CD1c-positive myeloid dendritic cell (primary cell): ENCODE measurements around the gene IL25.
"Not testable (repeated sequence)": the region's sequence is repeated elsewhere in the genome, so short reads cannot be mapped to it uniquely, and the experiment has no call there.

Experiments used
- DNase-seq: peaks from one replicate; pipeline ENCODE4 v3.0.0-alpha.2; 2016; ENCODE audit errors: extremely low spot score

The IL25 gene

DNA sequence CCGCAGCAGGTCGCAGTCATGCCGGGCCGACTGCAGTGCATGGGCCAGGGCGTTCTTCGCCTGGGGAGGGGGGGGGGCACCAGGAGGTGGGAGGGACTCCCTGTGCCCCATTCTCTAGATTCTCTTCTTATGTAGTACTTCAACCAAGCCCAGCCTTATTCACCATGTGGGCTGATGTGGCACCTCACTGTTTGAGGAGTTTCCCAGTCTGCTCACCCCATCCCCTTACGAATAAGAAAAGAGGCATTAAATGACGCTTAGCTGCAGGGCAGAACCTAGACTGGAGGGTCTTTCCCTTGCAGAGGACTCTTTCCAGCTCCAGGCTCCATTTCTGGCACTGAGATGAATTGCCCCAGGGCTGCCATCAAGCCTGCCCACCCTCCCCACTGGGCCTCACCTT lies 16.4 kb downstream of the IL25 start:
- no peak for DNase-seq

DNA sequence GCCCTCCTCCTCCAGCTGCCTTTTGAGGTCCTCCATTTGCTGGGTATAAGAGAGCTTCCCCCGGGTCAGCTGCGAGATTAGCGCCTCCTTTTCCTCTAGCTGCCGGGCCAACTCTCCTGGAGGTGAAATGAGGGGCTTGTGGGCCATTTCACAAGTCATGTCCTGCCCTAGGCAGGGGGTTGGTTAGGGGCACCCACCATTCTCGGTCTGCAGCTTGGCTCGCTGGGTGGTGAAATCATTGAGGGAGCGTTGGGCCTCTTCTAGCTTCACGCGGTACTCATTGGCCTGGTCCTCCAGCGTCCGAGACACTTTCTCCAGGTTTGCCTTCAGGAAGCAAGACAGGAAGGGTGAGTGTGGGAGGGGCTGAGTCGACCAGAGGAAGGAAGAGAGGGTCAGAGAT lies 16.8 kb downstream of the IL25 start:
- no peak for DNase-seq

DNA sequence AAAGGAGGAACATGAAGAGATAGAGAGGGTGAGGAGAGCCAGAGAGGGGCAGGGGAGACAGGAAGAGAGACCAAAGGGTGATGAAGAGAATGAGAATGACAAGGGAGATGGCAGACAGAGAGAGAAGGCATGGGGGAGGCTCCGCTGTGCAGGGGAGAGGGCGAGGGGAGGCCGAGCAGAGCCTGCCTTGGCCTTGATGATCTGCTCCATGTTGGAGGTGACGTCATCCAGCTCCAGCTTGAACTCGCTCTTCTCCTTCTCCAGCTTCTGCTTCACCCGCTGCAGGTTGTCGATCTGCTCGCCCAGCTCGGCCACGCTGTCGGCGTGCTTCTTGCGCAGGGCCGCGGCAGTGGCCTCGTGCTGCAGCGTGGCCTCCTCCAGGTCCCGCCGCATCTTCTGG lies 17.3 kb downstream of the IL25 start:
- DNase-seq: not testable (repeated sequence)

DNA sequence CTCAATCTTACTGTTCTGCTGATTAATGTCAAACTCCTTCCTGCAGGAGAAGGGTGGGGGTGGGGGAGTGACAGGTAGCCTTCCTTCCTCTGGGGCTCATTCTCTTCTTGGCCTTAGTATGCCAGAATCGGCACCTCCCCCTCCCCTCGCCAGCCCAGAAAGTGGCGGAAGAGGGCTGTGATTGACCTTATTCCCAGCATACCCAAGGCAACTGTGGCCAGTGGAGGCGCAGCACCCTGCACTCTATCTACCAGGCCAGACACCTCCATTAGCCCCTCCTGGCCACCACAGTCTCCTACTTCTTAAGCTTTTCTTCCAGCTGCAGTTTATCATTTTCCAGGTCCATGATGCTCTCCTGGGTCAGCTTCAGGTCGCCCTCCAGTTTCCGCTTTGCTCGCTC lies 20.0 kb downstream of the IL25 start:
- no peak for DNase-seq

DNA sequence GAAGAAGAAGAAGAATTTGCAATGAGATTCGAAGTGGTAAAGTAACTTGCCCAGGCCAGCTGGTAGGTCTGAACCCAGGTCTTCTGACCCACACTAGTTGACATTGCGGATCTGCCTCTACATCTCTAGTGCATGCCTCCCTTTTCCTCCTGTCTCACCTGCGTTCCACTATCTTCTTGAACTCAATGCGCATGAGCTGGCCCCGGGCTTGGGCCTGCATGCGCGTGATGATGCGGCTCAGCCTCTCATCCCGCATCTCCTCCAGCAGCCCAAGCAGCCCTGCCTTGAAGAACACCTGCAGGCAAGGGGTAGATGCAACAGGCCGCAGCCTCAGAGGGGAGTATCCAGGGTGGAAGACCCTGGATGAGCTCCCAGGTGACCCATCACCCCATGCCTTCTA lies 23.5 kb downstream of the IL25 start:
- no peak for DNase-seq

DNA sequence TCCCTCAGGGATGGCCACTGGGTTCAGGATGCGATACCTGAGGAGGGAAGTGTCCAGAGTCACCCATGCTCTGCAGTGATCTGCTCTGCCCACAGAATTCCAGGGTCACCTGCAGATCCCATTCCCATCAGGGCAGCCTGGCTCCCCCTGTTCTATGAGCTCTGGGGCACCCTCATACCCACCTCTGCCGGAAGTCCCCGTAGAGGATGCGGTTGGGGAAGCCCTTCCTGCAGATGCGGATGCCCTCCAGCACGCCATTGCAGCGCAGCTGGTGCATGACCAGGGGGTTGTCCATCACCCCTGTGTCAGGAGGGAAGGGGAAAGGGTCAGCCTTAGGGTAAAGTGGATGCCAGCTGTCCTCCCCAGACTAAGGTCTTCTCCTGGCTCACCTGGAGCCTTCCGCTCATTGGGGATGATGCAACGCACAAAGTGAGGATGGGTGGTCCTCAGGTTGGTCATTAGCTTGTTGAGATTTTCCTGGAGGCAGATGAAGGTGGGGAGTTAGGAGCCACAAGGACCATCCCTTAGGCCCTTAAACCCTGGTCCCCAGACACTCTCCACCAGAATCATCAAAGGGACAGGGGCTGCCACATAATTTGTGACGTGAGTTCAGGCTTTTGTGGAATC lies 24.3 kb downstream of the IL25 start:
- no peak for DNase-seq

DNA sequence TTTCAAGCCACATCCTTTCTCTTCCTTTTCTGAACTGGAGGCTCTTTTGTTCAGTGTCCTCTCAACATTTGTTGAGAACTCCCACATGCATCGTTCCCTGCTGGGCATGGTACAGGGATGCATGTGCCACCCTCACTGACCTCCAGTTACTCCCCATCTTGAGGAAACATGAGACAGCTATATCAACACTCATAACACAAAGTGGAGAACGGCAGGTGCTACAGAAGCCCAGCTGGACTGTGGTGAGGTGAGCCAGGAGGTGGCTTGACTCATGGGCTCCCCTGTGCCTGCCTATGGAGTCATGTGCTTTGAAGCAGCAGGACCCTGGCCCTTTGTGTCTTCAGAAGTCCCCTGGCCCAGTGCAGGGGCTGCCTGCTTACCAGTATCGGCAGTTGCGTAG lies 25.7 kb downstream of the IL25 start:
- no peak for DNase-seq

DNA sequence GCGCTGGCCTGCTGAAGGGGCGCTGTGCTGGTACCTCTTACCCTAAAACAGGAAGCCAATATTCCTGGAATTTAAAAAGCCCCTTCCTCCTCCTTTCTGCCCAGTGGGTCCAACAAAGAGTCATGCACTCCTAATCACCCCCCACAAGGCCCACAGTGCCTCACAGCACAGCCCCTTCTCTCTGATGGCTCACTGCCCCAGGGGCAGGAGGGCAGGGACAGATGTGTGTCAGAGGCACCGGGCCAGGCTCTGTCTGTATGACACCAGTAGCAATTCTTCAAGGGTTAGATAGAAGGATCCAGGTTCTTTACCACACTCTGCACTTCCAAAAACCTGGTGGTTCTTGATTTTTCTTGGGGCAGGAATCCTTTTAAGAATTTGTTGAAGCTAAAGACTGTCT lies 26.5 kb downstream of the IL25 start:
- DNase-seq: no peak

DNA sequence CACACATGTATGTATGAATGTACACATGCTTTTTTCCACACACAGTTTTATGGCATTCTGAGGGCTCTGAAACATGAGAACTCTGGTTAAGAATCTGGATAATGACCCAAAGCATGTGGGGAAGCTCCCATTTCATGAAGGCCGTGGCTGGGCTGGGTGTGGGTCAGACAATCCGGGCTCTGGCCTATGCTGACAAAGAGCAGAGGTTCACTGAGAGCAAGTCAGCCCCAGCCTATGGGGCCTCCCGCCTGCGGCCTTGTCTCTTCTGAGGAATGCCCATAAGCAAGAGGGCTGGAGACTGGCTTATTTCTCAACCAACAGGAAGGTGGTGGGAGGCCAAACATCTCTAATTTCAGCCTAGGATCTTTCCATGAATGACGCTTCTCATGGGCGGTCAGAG lies 27.0 kb downstream of the IL25 start:
- no peak for DNase-seq

DNA sequence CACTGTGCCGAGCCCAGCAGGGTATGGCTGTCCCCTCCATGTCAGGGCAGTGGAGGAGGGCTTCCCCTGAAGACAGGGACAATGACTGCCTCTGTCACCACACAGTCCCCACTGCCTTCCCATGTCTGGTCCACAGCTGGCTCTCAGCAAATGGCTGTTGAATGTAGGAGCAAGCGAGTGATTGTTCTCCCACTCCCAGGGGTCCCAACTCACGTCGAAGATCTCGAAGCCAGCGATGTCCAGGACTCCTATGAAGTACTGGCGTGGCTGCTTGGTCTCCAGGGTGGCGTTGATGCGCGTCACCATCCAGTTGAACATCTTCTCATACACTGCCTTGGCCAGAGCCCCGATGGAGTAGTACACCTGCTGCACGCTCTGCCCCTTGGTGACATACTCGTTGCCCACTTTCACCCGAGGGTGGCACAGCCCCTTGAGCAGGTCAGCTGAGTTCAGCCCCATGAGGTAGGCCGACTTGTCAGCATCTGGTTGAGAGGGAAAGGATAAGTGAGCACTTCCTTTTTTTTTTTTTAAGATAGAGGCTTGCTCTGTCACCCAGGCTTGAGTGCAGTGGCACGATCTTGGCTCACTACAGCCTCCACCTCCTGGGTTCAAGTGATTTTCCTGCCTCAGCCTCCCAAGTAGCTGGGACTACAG lies 28.0 kb downstream of the IL25 start:
- not testable (repeated sequence) for DNase-seq

DNA sequence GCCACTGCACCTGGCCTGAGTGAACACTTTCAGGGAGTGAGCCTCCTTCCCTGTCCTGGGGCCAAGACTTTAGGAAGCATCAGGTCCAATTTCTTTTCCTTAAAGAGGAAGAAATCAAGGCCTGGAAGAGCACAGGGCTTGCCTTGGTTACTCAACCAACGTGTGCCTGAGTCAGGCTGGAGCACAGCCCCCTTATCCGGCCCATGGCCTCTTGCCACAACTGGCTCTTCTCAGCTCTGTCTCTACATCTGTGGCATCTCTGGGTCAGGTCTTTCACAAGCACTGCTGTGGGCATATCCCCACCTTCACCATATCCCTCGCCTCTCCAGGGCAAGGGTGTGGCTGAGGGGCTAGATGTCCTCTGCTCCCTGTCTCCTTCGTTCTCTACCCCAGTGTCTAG lies 28.7 kb downstream of the IL25 start:
- no peak for DNase-seq

DNA sequence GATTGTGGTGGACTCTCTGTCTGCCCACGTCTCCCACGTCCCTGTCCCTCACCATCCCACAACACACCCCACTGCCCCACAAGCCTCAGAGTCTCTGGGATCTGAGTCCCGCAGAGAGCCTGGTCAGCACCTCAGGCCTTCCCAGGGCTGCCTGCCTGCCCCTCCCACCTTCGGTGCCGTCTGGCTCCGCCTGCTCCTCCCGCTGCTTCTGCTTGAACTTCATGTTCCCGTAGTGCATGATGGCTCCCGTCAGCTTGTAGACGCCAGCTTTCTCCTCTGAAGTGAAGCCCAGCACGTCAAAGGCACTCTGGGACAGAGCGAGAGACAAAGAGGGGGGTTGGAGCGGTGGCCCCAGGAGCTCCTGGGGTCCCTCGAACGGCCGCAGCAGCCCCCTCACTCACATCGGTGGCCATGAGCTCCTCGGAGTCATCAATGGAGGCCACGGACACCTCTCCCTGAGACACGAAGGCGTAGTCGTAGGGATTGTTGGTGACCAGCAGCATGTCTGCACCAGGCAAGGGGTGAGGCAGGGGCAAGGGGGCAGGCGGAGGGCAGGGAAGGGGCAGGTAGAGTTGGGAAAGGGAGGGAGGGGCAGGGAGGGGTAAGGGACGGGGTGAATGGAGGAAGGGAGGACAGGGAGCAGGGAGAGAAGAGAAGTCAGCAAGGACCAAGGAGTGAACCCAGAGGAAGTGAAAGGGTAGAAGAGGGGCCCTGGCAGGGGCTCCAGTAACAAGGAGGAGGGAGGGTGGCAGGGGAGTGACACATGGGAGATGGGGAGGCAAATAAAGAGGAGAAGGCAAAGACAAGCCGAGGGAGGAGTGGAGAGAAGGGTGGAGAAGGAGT lies 29.9 kb downstream of the IL25 start:
- DNase-seq: no peak

DNA sequence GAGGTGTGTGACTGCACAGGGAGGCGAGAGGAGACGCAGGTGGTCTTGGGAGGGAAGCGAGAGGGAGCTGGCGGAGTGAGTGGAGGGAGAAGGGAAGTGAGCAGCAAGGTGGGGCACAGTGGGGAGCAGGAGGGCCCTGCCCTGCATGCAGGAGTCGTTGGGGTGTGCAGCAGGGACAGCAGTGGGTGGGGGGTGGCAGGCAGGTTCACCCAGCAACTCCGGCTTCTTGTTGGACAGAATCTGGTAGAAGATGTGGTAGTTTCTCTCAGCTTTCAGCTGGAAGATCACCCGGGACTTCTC lies 30.5 kb downstream of the IL25 start:
- no peak for DNase-seq

DNA sequence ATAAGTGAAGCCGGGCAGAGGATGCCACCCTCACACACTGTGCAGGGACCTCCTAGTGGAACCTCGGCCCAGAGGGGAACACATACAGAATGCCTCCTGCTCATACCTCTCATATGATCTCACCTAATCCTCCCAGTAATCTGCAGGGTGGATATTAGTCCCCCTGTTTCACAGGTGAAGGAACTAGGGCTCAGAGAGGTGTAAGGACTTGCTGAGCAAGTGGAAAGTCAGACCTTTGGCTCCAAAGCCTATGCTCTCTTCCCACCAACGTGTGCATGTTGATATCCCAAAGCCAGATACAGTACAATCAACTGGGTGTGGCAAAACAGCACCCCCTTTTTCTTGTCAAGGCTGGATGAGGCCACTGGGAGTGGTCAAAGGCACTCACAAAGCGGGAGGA lies 31.3 kb downstream of the IL25 start:
- no peak for DNase-seq

DNA sequence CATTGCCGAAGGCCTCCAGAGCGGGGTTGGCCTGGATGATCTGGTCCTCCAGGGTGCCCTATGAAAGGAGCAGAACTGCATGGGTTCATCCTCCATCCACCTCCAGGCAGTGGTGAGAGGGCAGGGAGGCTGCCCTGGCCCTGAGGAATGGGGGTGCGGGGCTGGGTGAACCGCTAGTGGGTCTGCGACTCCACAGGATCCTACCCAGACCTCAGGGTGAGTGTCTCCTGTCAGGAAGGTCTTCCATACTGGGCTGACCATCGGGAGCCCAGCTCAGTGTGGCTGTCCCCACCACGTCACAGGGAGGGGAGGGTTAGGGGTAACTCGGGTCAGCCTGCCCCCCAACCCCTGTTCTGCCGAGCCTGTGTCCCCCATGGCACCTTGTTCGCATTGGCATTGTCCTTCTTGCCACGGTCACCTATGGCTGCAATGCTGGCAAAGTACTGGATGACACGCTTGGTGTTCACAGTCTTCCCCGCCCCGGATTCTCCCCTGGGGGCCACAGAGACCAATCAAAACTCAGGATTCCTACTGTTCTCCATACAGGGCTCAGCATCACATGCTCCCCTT lies 31.8 kb downstream of the IL25 start:
- DNase-seq: no peak

DNA sequence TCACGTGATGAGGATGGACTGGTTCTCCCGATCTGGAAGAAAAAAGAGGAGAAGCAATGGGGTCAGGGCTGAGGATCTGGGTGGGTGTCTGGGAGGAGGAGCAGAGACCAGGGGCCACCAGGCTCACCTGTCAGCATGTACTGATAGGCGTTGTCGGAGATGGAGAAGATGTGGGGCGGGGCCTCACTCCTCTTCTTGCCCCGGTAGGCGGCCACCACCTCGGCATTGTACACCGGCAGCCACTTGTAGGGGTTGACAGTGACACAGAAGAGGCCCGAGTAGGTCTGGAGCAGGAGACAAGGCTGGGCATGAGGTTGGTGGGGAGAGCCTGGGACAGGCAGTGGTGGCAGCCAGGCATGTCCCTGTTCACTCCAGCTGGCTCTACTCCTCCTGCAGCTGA lies 32.5 kb downstream of the IL25 start:
- no peak for DNase-seq

DNA sequence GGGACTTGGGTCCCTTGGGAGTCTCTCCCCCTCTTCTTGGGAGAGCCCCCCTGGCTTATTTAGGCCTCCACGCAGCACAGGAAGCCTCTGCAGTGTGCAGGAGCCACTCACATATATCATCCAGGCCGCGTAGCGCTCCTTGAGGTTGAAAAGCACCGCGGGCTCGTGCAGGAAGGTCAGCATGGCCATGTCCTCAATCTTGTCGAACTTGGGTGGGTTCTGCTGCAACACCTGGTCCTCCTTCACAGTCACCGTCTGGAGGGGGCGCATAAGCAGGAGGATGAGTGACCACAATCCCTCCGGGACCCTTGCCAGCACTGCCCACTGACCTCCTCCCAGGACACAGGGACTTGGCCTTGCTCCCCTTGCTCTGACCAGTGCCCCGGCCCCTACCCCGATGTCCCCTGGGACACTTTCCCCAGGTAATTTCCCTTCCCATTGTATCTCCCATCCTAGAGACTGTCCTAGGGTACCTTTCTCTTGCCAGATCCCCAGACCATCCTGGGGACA lies 33.0 kb downstream of the IL25 start:
- no peak for DNase-seq

DNA sequence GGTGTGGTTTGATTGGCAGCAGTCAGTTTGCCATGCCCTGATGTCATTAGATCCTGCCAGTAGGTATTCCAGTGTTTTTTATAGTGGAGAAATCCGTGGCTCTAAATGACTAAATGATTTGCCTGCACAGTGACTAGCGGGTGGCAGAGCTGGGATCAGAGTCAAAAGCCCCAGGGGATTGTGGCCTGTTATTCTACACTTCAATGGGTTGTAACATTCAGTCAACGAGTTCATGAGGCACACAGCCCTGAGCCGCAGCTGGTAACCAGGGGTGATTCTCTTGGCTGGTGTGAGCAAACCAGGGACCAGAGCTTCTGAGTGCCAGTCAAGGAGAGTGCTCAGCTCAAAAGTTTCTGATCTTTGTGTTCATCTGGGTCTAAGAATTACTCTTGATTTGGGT lies 33.6 kb downstream of the IL25 start:
- no peak for DNase-seq

DNA sequence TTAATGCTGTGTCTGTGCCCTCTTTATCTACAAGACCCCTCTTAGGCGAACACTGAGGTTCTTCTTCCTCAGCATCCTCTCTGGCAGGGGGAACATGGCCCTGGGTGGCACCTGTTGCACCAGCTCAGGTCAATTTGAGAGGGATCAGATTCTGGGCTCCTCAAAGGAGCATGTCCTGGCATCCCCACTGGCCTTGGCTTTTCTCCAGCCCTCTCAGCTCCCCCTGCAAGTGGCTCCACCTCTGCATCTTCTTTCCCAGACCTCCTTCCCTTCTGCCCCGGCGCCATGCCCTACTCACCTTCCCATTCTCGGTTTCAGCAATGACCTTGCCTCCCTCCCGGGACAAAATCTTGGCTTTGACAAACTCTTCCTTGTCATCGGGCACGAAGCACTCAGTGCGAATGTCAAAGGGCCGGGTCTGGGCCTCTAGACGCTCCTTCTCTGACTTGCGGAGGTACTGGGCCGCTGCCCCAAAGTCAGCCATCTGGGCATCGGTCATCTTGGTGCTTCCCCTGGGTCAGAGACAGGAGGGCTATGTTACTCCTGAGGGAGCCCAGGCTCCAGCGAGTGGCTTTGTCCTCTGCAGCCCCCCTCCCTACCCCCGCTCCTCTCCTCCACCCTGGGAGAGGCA lies 34.2 kb downstream of the IL25 start:
- no peak for DNase-seq

DNA sequence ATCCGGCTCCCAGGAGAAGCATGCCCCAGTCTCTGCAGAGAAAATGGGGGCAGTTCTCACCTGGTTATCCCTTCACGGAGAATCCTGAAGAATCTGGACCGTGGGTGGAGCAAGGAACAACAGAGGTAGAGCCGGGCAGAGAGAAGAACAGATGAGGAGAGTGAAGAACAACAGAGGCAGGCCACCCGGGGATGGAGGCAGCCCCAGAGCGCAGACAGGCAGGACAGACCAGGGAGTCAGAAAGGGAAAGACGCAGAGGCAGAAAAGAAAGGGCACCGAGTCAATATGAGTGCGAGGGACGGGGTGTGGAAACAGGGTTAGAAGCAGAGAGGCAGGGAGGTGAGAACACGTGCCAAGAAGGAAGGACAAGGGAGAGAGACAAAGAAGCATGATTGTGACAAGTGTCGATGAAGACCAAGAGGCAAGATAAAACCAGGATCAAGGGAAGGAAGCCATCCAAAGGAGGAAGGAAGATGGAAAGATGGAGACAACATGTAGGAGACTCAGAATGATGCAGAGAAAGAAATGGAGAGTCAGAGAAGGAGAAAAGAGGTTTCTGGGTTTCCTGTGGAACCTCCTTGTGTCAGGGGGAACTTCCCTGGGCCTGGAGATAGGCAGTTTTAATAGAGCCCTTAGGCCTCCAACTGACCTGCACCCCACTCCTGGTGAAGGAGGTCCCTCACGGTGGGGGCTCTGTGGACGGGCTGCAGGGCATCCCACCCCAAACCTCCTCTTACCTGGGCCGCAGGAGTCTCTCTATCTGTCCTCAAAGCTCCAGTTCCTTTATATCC lies 35.1 kb downstream of the IL25 start, which contains the start of gene MYH6:
TSS of gene MYH6 (minus strand) at position 758 of the 791 bp plus-strand sequence. CDS start 1,050 bp downstream, outside the sequence.
- DNase-seq: no peak

DNA sequence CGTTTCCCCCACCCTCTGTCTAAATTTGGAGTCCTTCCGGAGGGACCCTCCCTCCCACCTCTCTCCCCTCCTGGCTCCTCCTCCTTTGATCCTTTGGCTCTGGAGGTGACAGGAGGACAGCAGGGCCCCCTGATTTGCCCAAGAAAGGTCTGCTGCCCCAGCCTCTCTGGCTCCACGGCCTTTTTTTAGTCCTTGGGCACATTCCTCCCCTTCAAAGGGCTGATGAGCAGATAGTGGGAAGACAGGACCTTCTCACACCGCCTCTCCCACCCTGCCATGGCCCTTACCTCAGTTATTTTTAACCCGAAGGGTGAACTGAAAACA lies 35.7 kb downstream of the IL25 start:
- DNase-seq: no peak
